Breast epithelium (tissue), 4 donors: Measurements from ENCODE around the gene TMEM106C. TPM values are rescaled to one million over a fixed set of nuclear protein-coding genes. Genes with fewer than 3 reads are reported as not detected.
A peak's percentile ranks its signal among the peaks of the same experiment; 100 is the strongest.

Experiments
- DNase-seq, 2 donors: peaks; one replicate each; pipeline ENCODE4 v3.0.0-alpha.2; 2019; ENCODE audit warnings: low spot score in 2 of 2
- H3K27ac ChIP-seq, 2 donors: fragments of 200-600 bp; sonication (generic) in 1 of 2; one replicate each; pipeline ENCODE4 v1.5.1; 2016 to 2019; ENCODE audit warnings: mild to moderate bottlenecking in 1 of 2
- H3K27me3 ChIP-seq, 2 donors: fragments of 200-600 bp; sonication (generic) in 1 of 2; one replicate each; pipeline versions ENCODE4 v1.5.1 to v1.6.0; 2017 to 2019; ENCODE audit warnings: control low read depth in 1 of 2, mild to moderate bottlenecking in 1 of 2
- H3K36me3 ChIP-seq: fragments of 200-600 bp; one replicate; pipeline ENCODE4 v1.5.1; 2019
- H3K4me1 ChIP-seq, 2 donors: fragments of 200-600 bp; sonication (generic); one replicate each; pipeline ENCODE4 v1.5.1; 2016 to 2019; ENCODE audit warnings: control low read depth in 1 of 2
- H3K4me3 ChIP-seq, 3 donors: fragments of 200-600 bp; sonication (generic); 1 replicate in 2 of 3; 2 replicates in 1 of 3; pipeline ENCODE4 v1.5.1; 2016 to 2019; ENCODE audit warnings: mild to moderate bottlenecking in 3 of 3, moderate library complexity in 2 of 3
- H3K9me3 ChIP-seq, 2 donors: fragments of 200-600 bp; sonication (generic) in 1 of 2; one replicate each; pipeline ENCODE4 v1.5.1; 2016 to 2019; ENCODE audit warnings: control low read depth in 1 of 2
- CTCF ChIP-seq, 3 donors: fragments of 450-650 bp; IDR thresholded peaks; one replicate each; pipeline ENCODE4 v1.5.1; 2016 to 2017; ENCODE audit warnings: antibody characterized with exemption in 3 of 3, mild to moderate bottlenecking in 3 of 3, moderate library complexity in 3 of 3
- POLR2A ChIP-seq: fragments of 450-650 bp; IDR thresholded peaks from one replicate; pipeline ENCODE4 v1.6.1; 2016; ENCODE audit warnings: antibody characterized with exemption, mild to moderate bottlenecking, moderate library complexity
- POLR2AphosphoS5 ChIP-seq, 3 donors: sonication (generic); formaldehyde crosslinking; IDR thresholded peaks; one replicate each; pipeline ENCODE4 v1.6.1; 2017; ENCODE audit warnings: antibody characterized with exemption in 3 of 3
- intact Hi-C: fragments of 100-400 bp; cut with DNase I; formaldehyde crosslinking; loops from one replicate; pipeline ENCODE4 v1.15.1; 2023; ENCODE audit warnings: low total_unique reads
- total RNA-seq, 3 donors: library from RNA; depleted of rRNA; stranded (reverse); fragments of >200 nt; gene quantifications; one replicate each; pipeline ENCODE4 v1.1.0, GENCODE V29; 2016

Gene TMEM106C
- total RNA-seq, 3 donors from 2014 or later: 35.2 to 131 (median 73.4) TPM

- intact Hi-C loops: no loop called here
- TF ChIP-seq POLR2AphosphoS5 (IDR thresholded peaks at IDR 0.05): no peak
- Histone ChIP-seq H3K9me3 (no peaks in the 10 kb centered on the region), H3K4me3 (no peak overlapping the region), H3K27me3 (no peaks in the 10 kb centered on the region), H3K36me3 (no peaks in the 10 kb centered on the region), H3K27ac (no peak overlapping the region), H3K4me1 (no peaks in the 10 kb centered on the region)
- DNase-seq: peak in 1 of 2 donors; percentile 35
These were observed 24.1 kb downstream of the TMEM106C start for GRCh38 chr12:47987411-47988072.

GRCh38 chr12:47988073-47989022 lies 25.0 kb downstream of the TMEM106C start:
- no peaks in the 10 kb centered on the region for H3K9me3 ChIP-seq
- no peak overlapping the region for H3K4me3 ChIP-seq
- TF ChIP-seq CTCF (IDR thresholded peaks at IDR 0.05) (no peak), POLR2A (no peak), POLR2AphosphoS5 (IDR thresholded peaks at IDR 0.05) (no peak)
- H3K36me3 ChIP-seq: no peaks in the 10 kb centered on the region
- H3K27ac ChIP-seq: no peak overlapping the region
- H3K27me3 ChIP-seq: no peaks in the 10 kb centered on the region
- intact Hi-C loops: no loop called here
- H3K4me1 ChIP-seq: no peaks in the 10 kb centered on the region
- peak in 1 of 2 donors; percentile 15 for DNase-seq

DNA sequence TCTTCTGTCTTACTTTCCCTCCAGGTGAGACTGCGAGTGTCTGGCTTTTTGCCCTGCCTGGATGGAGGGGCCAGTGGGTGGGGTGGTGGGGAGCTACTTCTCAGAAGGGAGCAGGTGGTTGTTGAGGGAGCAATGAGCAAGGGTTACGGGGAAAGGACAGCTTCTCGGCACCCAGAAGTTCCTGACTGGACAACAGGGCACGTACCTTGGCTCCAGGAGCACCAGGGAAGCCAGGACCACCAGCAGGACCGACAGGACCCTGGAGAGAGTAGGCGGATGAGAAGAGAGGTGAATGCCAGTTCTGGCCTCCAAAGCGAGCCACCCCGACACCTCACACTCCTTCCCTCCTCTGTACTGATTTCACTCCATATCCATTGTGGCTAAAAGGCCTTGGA lies 25.6 kb downstream of the TMEM106C start:
- H3K4me3 ChIP-seq: no peak overlapping the region
- no peaks in the 10 kb centered on the region for H3K27me3 ChIP-seq
- no peaks in the 10 kb centered on the region for H3K4me1 ChIP-seq
- TF ChIP-seq POLR2AphosphoS5 (IDR thresholded peaks at IDR 0.05) (no peak), CTCF (IDR thresholded peaks at IDR 0.05) (no peak), POLR2A (no peak)
- DNase-seq: peak in 1 of 2 donors; percentile 46
- H3K9me3 ChIP-seq: no peaks in the 10 kb centered on the region
- no peaks in the 10 kb centered on the region for H3K36me3 ChIP-seq
- H3K27ac ChIP-seq: no peak overlapping the region
- intact Hi-C loops: no loop called here

DNA sequence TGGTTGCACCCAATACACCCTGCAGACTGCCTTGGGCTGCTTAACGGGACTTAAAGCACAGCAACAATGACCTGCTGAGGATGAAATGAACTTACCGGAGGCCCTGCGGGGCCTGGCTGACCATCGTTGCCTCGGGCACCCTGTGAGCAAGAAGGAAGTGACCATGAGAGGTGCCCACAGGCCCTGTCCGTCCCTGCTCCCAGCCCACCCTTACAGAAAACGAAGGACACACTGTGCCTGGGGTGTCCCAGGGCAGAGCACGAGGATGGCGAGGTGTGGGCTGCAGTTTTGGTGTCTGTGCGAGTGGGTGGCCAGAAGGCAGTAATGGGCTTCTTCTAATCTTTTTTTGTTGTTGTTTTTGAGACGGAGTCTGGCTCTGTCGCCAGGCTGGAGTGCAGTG lies 26.3 kb downstream of the TMEM106C start:
- no peaks in the 10 kb centered on the region for H3K36me3 ChIP-seq
- no peaks in the 10 kb centered on the region for H3K9me3 ChIP-seq
- no peaks in the 10 kb centered on the region for H3K27me3 ChIP-seq
- no peak overlapping the region for H3K4me3 ChIP-seq
- no peaks in the 10 kb centered on the region for H3K4me1 ChIP-seq
- intact Hi-C loops: no loop called here
- TF ChIP-seq CTCF (IDR thresholded peaks at IDR 0.05) (no peak), POLR2AphosphoS5 (IDR thresholded peaks at IDR 0.05) (no peak), POLR2A (no peak)
- H3K27ac ChIP-seq: no peak overlapping the region
- DNase-seq: peak in 1 of 2 donors; percentile 34

DNA sequence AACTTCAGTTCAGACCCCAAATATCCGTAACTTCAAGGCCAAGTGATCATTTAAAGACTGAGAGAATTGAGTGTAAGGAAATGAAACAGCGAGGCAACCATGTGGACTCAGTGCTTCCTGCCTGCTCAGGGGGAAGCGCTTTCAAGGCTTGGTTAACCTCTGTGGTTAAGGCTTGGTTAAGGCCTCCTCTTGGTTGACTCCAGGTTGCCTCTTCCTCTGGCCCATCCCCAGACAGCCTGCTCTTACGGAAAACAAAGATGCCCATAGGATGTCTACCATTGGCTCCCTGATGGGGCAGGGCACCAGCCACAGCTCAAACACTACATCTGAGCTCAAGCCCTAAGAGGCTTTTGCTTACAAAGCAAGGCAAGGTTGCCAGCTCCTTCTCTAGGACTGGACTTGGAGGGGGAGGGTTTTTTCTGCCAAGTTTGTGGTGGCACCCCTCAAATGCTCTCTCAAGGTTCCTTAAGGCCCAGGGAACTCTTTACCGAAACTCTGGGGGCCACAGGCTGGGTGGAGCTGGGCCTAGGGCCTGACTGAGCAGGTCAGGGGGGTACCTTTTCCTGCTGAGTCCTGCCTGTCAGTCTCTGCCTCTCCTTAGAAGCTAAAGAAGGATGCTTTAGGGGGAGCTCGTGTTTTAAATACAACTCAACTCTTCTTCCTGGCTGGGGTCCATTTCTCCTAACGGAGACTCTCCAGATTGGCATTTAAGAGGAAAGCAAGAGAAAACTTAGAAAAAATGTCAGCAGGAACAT lies 27.1 kb downstream of the TMEM106C start:
- H3K27ac ChIP-seq: no peak overlapping the region
- no peaks in the 10 kb centered on the region for H3K4me1 ChIP-seq
- no peaks in the 10 kb centered on the region for H3K9me3 ChIP-seq
- no peak overlapping the region for H3K4me3 ChIP-seq
- TF ChIP-seq POLR2A: no peak
- TF ChIP-seq POLR2AphosphoS5 (IDR thresholded peaks at IDR 0.05): no peak
- TF ChIP-seq CTCF (IDR thresholded peaks at IDR 0.05): no peak
- peak in 1 of 2 donors; percentile 2 for DNase-seq
- H3K27me3 ChIP-seq: no peaks in the 10 kb centered on the region
- no peaks in the 10 kb centered on the region for H3K36me3 ChIP-seq
- intact Hi-C loops: no loop called here
